Esophagus muscularis mucosa (tissue), 4 donors: ENCODE results near the gene C16orf82. TPM values are rescaled to one million over a fixed set of nuclear protein-coding genes. Genes with fewer than 3 reads are reported as not detected.

Source experiments
- DNase-seq: peaks from one replicate; pipeline ENCODE4 v3.0.0-alpha.2; 2017; ENCODE audit errors: extremely low spot score
- H3K27ac ChIP-seq, 4 donors: fragments of 200-600 bp; sonication (generic); replicated peaks in 1 of 4; 1 replicate in 3 of 4; 2 replicates in 1 of 4; pipeline ENCODE4 v1.5.1; 2016 to 2019; ENCODE audit warnings: mild to moderate bottlenecking in 1 of 4
- H3K27me3 ChIP-seq, 4 donors: fragments of 200-600 bp; sonication (generic); one replicate each; pipeline versions ENCODE4 v1.5.1 to v1.6.0; 2016 to 2019
- H3K36me3 ChIP-seq, 4 donors: fragments of 200-600 bp; sonication (generic); one replicate each; pipeline ENCODE4 v1.5.1; 2016 to 2019
- H3K4me1 ChIP-seq, 4 donors: fragments of 200-600 bp; sonication (generic); one replicate each; pipeline ENCODE4 v1.5.1; 2016 to 2019
- H3K4me3 ChIP-seq, 4 donors: fragments of 200-600 bp; sonication (generic); 1 replicate in 2 of 4; 2 replicates in 2 of 4; pipeline ENCODE4 v1.5.1; 2016 to 2019; ENCODE audit warnings: mild to moderate bottlenecking in 4 of 4, moderate library complexity in 1 of 4
- H3K9me3 ChIP-seq, 4 donors: fragments of 200-600 bp; sonication (generic); 1 replicate in 3 of 4; 2 replicates in 1 of 4; pipeline ENCODE4 v1.5.1; 2016 to 2019
- EP300 ChIP-seq: sonication (generic); formaldehyde crosslinking; IDR thresholded peaks from one replicate; pipeline ENCODE4 v1.6.1; 2017; ENCODE audit warnings: antibody characterized with exemption
- POLR2A ChIP-seq: fragments of 450-650 bp; IDR thresholded peaks from one replicate; pipeline ENCODE4 v1.6.1; 2017; ENCODE audit warnings: antibody characterized with exemption, moderate library complexity, mild to moderate bottlenecking, low read depth
- POLR2AphosphoS5 ChIP-seq, 2 donors: sonication (generic); formaldehyde crosslinking; IDR thresholded peaks; one replicate each; pipeline ENCODE4 v1.6.1; 2017; ENCODE audit warnings: antibody characterized with exemption in 2 of 2
- WGBS: methylation state at CpG from one replicate; pipeline ENCODE4 v1.1.5; 2018; 5-methylcytosine and 5-hydroxymethylcytosine counted together
- intact Hi-C: fragments of 100-400 bp; cut with DNase I; formaldehyde crosslinking; loops from one replicate; pipeline ENCODE4 v1.15.1; 2023
- total RNA-seq, 4 donors: library from RNA; depleted of rRNA; stranded (reverse); fragments of >200 nt; gene quantifications; one replicate each; pipeline versions ENCODE4 v1.1.0 to v1.2.1, GENCODE V29; 2016
- TF ChIP-seq, protein P1 (sequence below), 3 experiments: fragments of 200-600 bp in 2 of 3; fragments of 450-650 bp in 1 of 3; sonication (generic) in 2 of 3; IDR thresholded peaks; one replicate each; pipeline ENCODE4 v1.5.1; 2017 to 2019; ENCODE audit warnings: antibody characterized with exemption in 3 of 3, mild to moderate bottlenecking in 2 of 3, moderate library complexity in 1 of 3

The C16orf82 gene
- total RNA-seq, 4 donors from 2014 or later: not detected

DNA sequence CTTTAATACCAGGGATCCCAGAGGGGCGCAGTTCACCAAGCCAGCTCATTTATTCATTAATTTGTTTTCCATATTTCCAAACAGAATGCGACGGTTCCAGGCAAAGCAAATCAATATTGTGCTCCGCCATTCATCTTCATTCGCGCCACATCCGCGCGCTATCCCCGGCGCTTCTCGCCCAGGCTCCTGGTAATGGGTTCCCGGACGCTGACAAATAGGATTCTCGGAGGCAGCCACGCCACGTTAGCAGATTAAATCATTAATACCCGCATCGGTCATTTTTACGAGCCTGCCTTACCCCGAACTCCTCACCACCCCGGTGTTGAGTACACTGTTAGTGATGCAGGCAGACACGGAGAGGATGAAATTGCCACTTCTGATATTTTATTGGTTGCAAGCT, 26.0 kb upstream of the C16orf82 start:
- Histone ChIP-seq H3K4me1 (no peaks in the 10 kb centered on the region), H3K4me3 (no peak overlapping the region), H3K9me3 (peaks cover 0 to 5% (median 0%) of the 10 kb centered on the region in 4 donors), H3K27ac (no peak overlapping the region), H3K27me3 (no peaks in the 10 kb centered on the region), H3K36me3 (no peaks in the 10 kb centered on the region)
- 88% methylated on average over 23 of the region's 23 CpGs for WGBS
- TF ChIP-seq POLR2AphosphoS5 (IDR thresholded peaks at IDR 0.05) (no peak), POLR2A (no peak), EP300 (no peak)
- TF ChIP-seq, protein P1, sequence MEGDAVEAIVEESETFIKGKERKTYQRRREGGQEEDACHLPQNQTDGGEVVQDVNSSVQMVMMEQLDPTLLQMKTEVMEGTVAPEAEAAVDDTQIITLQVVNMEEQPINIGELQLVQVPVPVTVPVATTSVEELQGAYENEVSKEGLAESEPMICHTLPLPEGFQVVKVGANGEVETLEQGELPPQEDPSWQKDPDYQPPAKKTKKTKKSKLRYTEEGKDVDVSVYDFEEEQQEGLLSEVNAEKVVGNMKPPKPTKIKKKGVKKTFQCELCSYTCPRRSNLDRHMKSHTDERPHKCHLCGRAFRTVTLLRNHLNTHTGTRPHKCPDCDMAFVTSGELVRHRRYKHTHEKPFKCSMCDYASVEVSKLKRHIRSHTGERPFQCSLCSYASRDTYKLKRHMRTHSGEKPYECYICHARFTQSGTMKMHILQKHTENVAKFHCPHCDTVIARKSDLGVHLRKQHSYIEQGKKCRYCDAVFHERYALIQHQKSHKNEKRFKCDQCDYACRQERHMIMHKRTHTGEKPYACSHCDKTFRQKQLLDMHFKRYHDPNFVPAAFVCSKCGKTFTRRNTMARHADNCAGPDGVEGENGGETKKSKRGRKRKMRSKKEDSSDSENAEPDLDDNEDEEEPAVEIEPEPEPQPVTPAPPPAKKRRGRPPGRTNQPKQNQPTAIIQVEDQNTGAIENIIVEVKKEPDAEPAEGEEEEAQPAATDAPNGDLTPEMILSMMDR (IDR thresholded peaks at IDR 0.05): no peak
- intact Hi-C loops: no loop called here
- no peak for DNase-seq

DNA sequence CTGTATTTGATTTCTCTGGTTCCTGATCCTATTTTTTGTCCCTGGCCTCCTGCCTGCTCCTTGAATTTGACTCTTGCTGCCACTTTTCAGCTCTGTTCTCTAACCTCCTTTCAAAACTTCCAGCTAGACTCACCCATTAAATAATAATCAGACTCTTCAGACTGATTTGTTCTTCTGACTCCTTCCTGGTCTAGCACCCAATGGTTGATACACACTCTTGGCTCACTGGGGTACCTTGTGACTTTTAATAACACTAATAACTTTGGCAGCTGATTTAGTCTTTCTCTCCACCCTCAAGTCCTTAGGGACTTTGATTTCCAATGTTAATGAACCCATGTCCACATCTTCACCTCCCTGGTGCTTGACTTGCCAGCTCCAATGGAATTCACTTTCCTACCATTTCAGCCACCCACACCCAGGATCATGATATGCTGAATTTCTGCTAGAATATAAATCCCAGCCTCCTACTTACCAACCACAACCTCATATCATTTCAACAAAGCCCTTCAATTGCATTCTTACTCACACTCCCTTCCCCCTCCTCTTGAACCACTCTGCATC, 19.7 kb upstream of the C16orf82 start:
- Histone ChIP-seq H3K36me3 (no peaks in the 10 kb centered on the region), H3K4me3 (no peak overlapping the region), H3K4me1 (no peaks in the 10 kb centered on the region), H3K27ac (no peak overlapping the region), H3K9me3 (peaks cover 0 to 5% (median 0%) of the 10 kb centered on the region in 4 donors), H3K27me3 (peaks cover 0 to 30% (median 0%) of the 10 kb centered on the region in 4 donors)
- TF ChIP-seq EP300: no peak
- TF ChIP-seq, protein P1 (IDR thresholded peaks at IDR 0.05): no peak
- TF ChIP-seq POLR2AphosphoS5 (IDR thresholded peaks at IDR 0.05): no peak
- TF ChIP-seq POLR2A: no peak
- intact Hi-C loops: no loop called here
- no peak for DNase-seq

DNA sequence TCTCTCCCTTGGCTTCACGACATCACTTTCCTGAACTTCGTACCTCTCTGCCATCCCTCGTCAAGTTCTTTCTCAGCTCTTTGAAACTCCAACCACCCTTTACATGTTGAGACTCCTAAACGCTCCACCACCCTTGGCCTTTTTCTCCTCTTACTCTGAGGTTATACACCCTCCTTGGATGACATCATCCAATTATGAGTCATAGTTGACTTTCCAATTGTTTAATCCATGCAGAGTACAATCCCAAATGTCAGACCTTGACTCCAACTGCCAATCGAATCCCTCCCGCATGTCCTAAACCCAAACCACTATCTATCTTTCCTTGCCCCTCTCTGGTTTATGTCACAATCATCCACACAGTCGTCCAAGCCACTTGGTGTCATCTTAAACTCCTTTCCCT, 18.4 kb upstream of the C16orf82 start:
- TF ChIP-seq, protein P1 (IDR thresholded peaks at IDR 0.05): no peak
- no peak for TF ChIP-seq EP300
- no peak for TF ChIP-seq POLR2AphosphoS5 (IDR thresholded peaks at IDR 0.05)
- no peak for TF ChIP-seq POLR2A
- intact Hi-C loops: no loop called here
- H3K36me3 ChIP-seq: no peaks in the 10 kb centered on the region
- 77% methylated on average over 7 of the region's 7 CpGs for WGBS
- H3K9me3 ChIP-seq: peaks cover 0 to 5% (median 0%) of the 10 kb centered on the region in 4 donors
- no peak for DNase-seq
- H3K4me3 ChIP-seq: no peak overlapping the region
- no peaks in the 10 kb centered on the region for H3K4me1 ChIP-seq
- peaks cover 0 to 37% (median 0%) of the 10 kb centered on the region in 4 donors for H3K27me3 ChIP-seq
- H3K27ac ChIP-seq: no peak overlapping the region

DNA sequence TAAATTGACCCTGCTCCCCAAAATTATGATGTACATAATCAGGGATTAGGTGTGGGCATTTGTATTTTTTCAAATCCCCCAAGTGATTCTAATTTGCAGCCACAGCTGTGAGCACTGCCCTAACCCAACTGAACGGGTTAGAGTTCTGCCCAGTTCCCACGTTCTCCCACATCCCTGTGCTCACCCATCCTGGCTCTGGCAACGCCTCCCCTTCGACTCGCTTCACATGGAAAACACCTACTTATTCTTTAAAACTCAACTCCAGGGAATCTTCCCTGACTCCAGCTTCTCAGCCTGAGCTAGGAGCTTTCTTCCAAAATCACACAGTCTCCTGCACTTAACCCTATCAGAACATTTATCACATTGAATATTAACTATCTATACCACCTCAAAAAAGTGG, 17.6 kb upstream of the C16orf82 start:
- H3K9me3 ChIP-seq: peaks cover 0 to 5% (median 0%) of the 10 kb centered on the region in 4 donors
- no peaks in the 10 kb centered on the region for H3K36me3 ChIP-seq
- peaks cover 0 to 37% (median 0%) of the 10 kb centered on the region in 4 donors for H3K27me3 ChIP-seq
- 75% methylated on average over 5 of the region's 5 CpGs for WGBS
- no peak for DNase-seq
- intact Hi-C loops: no loop called here
- no peak for TF ChIP-seq EP300
- no peak overlapping the region for H3K4me3 ChIP-seq
- H3K4me1 ChIP-seq: no peaks in the 10 kb centered on the region
- H3K27ac ChIP-seq: no peak overlapping the region

DNA sequence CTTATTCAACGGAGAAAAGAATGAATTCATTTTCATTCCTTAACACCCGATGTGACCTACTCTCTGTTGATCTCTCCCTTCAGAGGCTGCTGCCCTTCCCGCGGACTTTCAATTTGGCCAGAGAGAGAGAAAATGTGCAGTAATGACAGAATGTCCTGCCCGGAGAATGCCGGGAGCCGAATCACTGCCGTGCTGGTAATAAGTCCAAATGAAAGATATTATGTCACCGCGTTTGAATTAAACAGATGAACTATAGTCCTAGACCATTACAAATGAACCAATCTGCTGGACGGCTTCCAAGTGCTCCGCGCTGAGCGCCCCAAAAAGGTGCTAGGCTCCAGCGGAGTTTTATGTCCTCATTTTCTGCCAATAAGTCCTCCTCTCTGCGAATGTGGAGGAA, 14.7 kb upstream of the C16orf82 start:
- Histone ChIP-seq H3K27ac (no peak overlapping the region), H3K4me1 (no peaks in the 10 kb centered on the region), H3K4me3 (peak overlapping the region in 1 of 4 donors; percentile 9), H3K36me3 (no peaks in the 10 kb centered on the region), H3K27me3 (peaks cover 0 to 29% (median 0%) of the 10 kb centered on the region in 4 donors), H3K9me3 (no peaks in the 10 kb centered on the region)
- intact Hi-C loops: no loop called here
- no peak for DNase-seq
- 78% methylated on average over 15 of the region's 16 CpGs for WGBS
- no peak for TF ChIP-seq EP300
- TF ChIP-seq POLR2A: no peak

DNA sequence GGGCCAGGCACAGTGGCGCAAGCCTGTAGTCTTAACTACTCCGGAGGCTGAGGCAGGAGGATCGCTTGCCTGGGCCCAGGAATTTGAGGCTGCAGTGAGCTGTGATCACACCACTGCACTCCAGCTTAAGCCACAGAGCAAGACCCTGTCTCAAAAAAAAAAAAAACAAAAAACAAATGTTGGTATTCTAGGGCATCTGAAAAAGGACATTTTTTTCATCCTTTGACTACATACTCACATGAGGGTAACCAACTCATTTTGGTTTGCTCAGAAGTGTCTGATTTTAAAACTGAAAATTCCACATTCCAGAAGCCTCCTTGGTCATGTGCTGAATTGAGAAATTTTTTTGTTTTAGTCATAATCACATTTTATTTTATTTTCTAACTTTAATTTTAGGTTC, 12.7 kb upstream of the C16orf82 start:
- intact Hi-C loops: no loop called here
- WGBS: 98% methylated on average over 3 of the region's 3 CpGs
- Histone ChIP-seq H3K36me3 (no peaks in the 10 kb centered on the region), H3K4me1 (no peaks in the 10 kb centered on the region), H3K9me3 (no peaks in the 10 kb centered on the region), H3K27ac (no peak overlapping the region), H3K27me3 (peaks cover 0 to 21% (median 0%) of the 10 kb centered on the region in 4 donors), H3K4me3 (no peak overlapping the region)
- TF ChIP-seq EP300 (no peak), POLR2AphosphoS5 (IDR thresholded peaks at IDR 0.05) (no peak), POLR2A (no peak)
- TF ChIP-seq, protein P1 (IDR thresholded peaks at IDR 0.05): no peak
- no peak for DNase-seq
